Measurements from ENCODE around the gene NFIX.

The NFIX gene

GRCh38 chr19:13130886-13131490 lies 135.7 kb downstream of the NFIX start:
- no peaks in the 10 kb centered on the region for H3K9me3 ChIP-seq (ENCODE audit: insufficient read depth, low read length, severe bottlenecking)
- no peak overlapping the region for H2AFZ ChIP-seq (ENCODE audit: low read depth, low read length)
- H3K4me3 ChIP-seq (ENCODE audit: low read depth in 1 of 2, low read length in 2 of 2), result no peak overlapping the region
- H3K79me2 ChIP-seq (ENCODE audit: insufficient read depth, low read length), result peaks cover 81% of the 10 kb centered on the region
- no peak overlapping the region for H3K27ac ChIP-seq (ENCODE audit: low read length)
- TF ChIP-seq EZH2 (IDR thresholded peaks at IDR 0.05; ENCODE audit: borderline replicate concordance, low read depth, low read length, severe bottlenecking) (no peak), CTCF (IDR thresholded peaks at IDR 0.05; ENCODE audit: borderline replicate concordance, extremely low read depth, low read length, poor library complexity, severe bottlenecking) (no peak)
- H3K4me1 ChIP-seq (ENCODE audit: insufficient read depth, low read length), result no peaks in the 10 kb centered on the region
- ATAC-seq (ENCODE audit: insufficient read depth, low read depth), result no peak
- H3K36me3 ChIP-seq (ENCODE audit: insufficient read depth, low read length), result peaks cover 50% of the 10 kb centered on the region
- H4K20me1 ChIP-seq (ENCODE audit: insufficient read depth, low read length), result peaks cover 84% of the 10 kb centered on the region
- H3K9ac ChIP-seq (ENCODE audit: low read depth, low read length), result no peak overlapping the region
- no peak for DNase-seq
- H3K27me3 ChIP-seq (ENCODE audit: insufficient read depth, low read length, poor library complexity), result no peaks in the 10 kb centered on the region
- no peak overlapping the region for H3K4me2 ChIP-seq (ENCODE audit: insufficient read depth, low read length)

DNA sequence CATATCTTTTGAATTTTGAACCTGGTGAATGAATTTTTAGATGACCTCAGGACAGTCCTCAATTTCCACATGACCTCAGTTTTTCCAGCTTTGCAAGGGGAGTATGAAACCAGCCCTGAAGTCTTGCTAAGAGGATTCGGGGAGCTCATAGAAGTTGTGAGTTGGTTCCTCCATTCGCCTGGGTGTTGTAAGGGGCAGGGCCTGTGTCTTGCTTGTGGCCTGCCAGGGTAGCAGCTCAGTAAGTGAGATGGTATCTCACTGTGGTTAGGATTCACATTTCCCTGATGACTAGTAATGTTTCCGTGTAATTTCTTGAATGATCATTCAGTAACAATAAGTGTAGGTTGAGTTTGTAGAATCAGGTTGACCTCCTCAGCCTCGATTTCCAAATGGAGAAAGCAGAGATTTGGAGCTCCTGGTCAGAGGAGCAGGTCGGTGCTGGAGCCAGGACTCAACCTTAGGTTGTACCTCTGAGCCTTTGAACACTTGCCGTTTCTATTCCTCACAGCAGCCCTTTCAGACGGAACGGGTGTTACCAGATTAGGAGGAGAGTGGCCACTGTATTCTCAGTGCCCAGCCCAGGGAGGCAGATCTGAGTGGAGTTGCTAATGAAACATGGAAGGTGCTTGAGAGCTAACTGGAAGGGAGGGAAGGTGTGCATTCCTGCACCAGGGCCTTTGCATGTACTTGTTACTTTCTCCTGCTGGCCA lies 137.4 kb downstream of the NFIX start:
- ATAC-seq (ENCODE audit: insufficient read depth, low read depth) (no peak), DNase-seq (no peak)
- no peak overlapping the region for H3K9ac ChIP-seq (ENCODE audit: low read depth, low read length)
- H3K27ac ChIP-seq (ENCODE audit: low read length), result no peak overlapping the region
- peaks cover 62% of the 10 kb centered on the region for H3K36me3 ChIP-seq (ENCODE audit: insufficient read depth, low read length)
- H3K9me3 ChIP-seq (ENCODE audit: insufficient read depth, low read length, severe bottlenecking), result no peaks in the 10 kb centered on the region
- peaks cover 68% of the 10 kb centered on the region for H3K79me2 ChIP-seq (ENCODE audit: insufficient read depth, low read length)
- TF ChIP-seq CTCF (IDR thresholded peaks at IDR 0.05; ENCODE audit: borderline replicate concordance, extremely low read depth, low read length, poor library complexity, severe bottlenecking) (no peak), EZH2 (IDR thresholded peaks at IDR 0.05; ENCODE audit: borderline replicate concordance, low read depth, low read length, severe bottlenecking) (no peak)
- H3K4me2 ChIP-seq (ENCODE audit: insufficient read depth, low read length), result no peak overlapping the region
- no peak overlapping the region for H3K4me3 ChIP-seq (ENCODE audit: low read depth in 1 of 2, low read length in 2 of 2)
- H2AFZ ChIP-seq (ENCODE audit: low read depth, low read length), result no peak overlapping the region
- H3K4me1 ChIP-seq (ENCODE audit: insufficient read depth, low read length), result no peaks in the 10 kb centered on the region
- no peaks in the 10 kb centered on the region for H3K27me3 ChIP-seq (ENCODE audit: insufficient read depth, low read length, poor library complexity)
- peaks cover 89% of the 10 kb centered on the region for H4K20me1 ChIP-seq (ENCODE audit: insufficient read depth, low read length)

- DNase-seq, result no peak
- ATAC-seq (ENCODE audit: insufficient read depth, low read depth), result no peak
- TF ChIP-seq CTCF (IDR thresholded peaks at IDR 0.05; ENCODE audit: borderline replicate concordance, extremely low read depth, low read length, poor library complexity, severe bottlenecking), result no peak
- TF ChIP-seq EZH2 (IDR thresholded peaks at IDR 0.05; ENCODE audit: borderline replicate concordance, low read depth, low read length, severe bottlenecking), result no peak
- no peak overlapping the region for H3K27ac ChIP-seq (ENCODE audit: low read length)
- H3K36me3 ChIP-seq (ENCODE audit: insufficient read depth, low read length), result peaks cover 69% of the 10 kb centered on the region
- H3K9ac ChIP-seq (ENCODE audit: low read depth, low read length), result no peak overlapping the region
- no peak overlapping the region for H3K4me3 ChIP-seq (ENCODE audit: low read depth in 1 of 2, low read length in 2 of 2)
- no peaks in the 10 kb centered on the region for H3K27me3 ChIP-seq (ENCODE audit: insufficient read depth, low read length, poor library complexity)
- H3K9me3 ChIP-seq (ENCODE audit: insufficient read depth, low read length, severe bottlenecking), result no peaks in the 10 kb centered on the region
- no peaks in the 10 kb centered on the region for H3K4me1 ChIP-seq (ENCODE audit: insufficient read depth, low read length)
- H3K4me2 ChIP-seq (ENCODE audit: insufficient read depth, low read length), result no peak overlapping the region
- no peak overlapping the region for H2AFZ ChIP-seq (ENCODE audit: low read depth, low read length)
- H3K79me2 ChIP-seq (ENCODE audit: insufficient read depth, low read length), result peaks cover 61% of the 10 kb centered on the region
- H4K20me1 ChIP-seq (ENCODE audit: insufficient read depth, low read length), result peaks cover 83% of the 10 kb centered on the region
Measured at GRCh38 chr19:13133241-13133870, 138.1 kb downstream of the NFIX start.
